Iris pigment epithelial cell (primary cell): ENCODE results near the gene P2RY6.
A peak's percentile ranks its signal among the peaks of the same experiment; 100 is the strongest.

Experiments
- DNase-seq: peaks from one replicate; pipeline ENCODE4 v3.0.0-alpha.2; 2011; ENCODE audit warnings: low read depth

P2RY6 gene

DNA sequence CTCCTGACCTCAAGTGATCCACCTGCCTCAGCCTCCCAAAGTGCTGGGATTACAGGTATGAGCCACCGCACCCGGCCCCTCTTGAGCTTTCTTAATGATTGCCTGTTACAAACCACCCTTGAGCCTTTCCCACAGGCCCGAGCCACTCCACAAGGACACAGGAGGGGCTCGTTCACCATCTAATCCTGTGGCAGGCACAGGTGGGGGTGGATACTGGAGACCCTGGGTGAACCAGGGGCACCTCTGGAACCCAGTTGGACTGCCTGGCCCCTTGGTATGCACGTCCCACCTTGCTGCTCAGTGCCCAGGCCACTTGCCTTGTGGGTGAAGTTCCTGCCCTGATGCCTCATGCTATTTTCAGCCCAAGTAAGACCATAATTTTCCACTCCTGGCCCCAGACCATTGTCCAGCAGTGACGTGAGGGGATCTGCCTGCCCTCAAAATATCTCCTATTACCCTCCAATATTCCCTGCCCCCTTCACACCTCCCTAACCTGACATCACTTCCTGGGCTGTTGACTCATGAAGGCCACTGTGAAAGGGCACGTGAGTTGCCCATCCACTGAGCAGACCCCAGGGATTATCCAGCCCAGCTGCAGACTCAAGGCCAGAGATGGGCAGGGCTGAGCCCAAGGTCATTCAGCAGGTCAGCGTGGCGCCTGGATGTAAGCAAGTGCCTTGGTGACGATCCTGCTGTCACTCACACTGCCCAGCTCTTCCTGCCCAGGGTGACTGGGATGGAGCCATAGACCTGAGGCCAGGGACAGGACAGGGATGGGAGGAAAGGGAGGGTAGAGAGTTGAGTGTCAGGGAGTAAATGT is 34.5 kb upstream of the P2RY6 start:
- peak; percentile 25 for DNase-seq

DNA sequence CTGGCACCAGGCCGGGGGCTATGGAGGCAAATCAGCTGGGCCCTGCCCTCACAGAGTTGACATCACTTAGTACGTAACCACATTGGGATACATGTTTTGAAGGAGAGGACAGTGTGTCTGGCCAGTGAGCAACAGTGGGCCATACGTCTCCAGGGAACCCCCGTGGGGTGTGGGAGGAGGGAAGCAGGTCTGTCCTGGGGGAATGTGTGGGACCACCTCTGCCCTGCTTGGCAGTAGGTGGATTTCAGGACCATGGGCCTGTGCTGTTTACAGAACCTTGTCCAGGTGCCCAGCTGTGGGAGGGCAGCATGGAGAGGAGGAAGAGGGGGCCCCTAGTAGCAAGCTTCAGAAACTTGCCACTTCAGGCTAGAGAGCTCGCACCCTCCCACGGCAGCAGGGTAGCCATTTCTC is 33.0 kb upstream of the P2RY6 start:
- no peak for DNase-seq

DNA sequence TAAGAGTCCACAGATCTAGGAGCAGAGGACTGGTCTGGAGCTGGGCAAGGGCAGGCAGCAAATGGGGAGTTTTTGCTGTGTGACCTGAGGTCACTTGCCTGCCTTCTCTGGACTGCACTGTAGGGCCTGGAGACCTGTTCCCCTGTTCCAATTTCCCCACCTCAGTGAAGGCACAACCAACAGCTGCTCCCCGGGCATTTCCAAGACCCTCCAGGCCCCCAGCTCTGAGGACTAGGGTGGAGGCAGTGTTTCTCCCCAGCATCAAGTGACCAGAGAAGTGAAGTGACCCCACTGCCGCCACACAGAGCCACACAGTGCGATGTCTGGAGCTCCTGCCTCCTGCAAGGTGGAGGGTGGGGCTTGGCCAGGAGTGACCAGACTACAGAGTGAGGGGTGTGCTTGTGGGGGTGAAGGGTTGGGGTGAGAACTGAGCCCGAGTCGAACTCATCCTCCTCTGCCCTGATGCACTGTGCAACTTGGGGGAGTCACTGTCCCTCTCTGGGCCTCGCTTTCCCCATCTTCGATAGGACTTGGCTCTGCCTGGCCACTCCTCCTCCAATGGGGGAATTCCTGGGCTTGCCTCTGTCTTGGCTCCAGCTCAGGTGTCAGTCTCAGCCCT is 32.5 kb upstream of the P2RY6 start:
- DNase-seq = no peak

DNA sequence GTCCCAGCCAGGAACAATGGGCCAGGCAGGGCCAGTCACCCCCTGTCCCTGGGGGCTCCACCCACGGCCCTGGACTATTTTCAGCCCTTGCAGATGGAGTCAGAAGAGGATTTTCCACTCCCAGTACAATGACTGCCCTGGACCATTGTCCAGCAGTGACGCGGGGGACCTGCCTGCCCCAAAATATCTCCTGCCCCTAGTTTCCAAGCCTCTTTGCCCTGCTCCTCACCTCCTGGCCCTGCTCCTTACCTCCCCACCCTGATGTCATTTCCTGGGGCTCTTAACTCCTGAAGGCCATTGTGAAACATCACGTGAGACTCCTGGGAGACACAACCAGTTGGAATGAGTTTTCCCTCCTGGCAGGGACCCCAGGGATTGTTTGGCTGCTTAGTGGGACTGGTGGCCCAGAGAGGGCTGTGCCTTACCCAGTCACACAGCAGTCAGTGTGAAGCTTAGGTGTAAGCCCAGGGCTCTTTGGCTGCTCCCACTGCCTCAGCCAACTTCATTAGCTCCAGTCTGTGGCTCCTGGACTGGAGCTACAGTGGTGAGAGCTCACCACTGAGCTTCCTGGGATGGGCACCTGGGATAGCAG is 31.9 kb upstream of the P2RY6 start:
- DNase-seq = peak; percentile 47

DNA sequence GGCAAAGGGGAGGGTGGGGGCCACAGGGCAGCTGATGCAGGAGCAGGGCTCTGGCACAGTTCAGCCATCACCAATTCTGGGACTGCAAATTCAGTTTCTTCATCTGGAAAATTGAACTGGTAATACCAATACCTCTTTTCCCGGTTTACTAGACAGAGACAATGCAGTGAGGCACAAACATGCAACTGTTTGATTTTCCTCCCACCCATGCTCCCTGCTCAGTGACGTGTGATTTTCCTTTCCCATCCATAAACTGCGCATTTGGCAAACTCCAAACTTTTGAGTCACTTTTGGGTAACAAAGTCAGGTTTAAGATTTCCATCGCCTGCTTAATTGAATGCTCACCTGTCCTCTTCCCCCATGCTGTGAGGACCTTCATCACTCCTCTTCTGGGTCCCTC is 30.8 kb upstream of the P2RY6 start:
- DNase-seq = no peak

DNA sequence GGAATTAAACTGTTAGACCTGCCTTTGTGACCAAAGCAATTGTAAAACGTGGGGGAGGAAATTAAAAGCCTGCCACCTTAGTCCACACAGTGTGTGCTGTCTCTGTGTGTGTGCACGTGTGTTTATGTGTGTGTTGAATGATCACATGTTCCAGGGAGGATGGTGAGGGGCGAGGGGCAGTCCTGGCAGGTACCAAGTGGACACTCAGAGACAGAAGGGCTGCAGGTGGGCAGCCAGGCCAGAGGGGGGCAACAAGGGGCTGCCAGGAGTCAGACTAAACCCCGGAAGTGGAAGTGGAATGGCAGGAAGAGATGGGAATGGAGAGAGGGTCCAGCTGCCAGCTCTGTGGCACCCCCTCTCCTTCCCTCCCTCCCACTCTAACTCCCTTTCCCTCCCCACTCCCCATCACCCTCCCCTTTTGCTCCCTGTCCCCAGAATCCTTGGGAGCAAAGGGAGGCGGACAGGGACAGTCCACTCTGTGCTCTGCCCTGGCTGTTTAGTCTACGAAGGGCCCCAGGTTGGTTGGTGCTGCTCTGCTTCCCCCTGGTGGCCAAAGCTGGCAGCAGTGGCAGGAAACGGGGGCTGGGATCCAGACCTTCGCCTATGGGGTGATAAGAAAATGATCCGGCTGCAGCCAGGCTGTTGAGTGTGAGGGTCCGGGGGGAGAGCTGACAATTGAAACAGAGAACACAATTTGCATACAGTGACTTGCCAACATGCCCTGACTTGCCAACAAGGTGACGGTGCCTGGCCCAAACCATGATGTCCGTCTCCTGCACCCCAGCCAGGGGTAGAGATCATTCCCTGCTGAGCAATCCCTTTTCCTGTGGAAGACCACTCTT is 29.7 kb upstream of the P2RY6 start:
- peak; percentile 64 for DNase-seq

DNA sequence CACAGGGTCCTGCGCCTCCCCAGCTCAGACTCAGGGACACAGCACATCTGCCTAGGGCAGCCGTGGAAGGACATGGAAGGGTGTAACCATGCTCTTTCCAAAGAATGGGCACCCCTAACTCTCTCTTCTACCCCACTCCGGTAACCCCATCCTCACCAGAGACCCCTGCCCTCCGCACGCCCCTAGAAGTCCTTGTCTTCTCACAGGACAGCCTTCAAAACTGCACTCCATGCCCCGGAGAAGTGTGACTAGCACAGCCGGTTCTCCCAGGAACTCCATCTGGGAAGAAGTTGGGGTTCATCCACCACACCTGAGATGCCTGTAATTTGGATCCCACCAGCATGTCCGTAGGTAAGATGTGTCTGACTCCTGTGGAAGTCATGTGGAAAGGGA is 29.0 kb upstream of the P2RY6 start:
- no peak for DNase-seq

DNA sequence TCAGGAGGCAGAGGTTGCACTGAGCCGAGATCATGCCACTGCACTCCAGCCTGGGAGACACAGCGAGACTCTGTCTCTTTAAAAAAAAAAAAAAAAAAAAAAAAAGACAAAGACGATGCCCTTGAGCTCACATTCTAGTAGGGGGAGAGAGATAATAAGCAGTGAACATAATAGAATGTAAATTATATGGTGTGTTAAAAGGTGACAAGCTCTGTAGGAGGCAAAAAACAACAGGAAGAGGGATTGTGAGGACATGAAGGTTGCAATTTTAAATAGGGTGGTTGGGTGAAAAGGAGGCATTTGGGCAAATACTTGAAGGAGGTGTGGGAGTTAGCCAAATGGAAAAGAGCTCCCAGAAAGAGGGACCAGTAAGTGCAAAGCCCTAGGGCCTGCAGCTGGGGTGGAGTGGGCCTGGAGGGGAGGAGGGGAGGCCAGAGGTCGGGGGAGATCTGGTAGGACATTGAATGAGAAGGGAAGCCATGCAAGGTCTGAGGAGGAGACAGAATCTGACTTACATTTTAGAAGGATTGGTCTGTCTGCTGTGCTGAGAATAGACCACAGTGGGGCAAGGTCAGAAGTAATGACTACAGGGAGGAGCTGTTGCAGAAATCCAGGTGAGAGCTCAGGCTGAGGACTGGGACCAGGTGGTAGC is 27.4 kb upstream of the P2RY6 start:
- DNase-seq = no peak

DNA sequence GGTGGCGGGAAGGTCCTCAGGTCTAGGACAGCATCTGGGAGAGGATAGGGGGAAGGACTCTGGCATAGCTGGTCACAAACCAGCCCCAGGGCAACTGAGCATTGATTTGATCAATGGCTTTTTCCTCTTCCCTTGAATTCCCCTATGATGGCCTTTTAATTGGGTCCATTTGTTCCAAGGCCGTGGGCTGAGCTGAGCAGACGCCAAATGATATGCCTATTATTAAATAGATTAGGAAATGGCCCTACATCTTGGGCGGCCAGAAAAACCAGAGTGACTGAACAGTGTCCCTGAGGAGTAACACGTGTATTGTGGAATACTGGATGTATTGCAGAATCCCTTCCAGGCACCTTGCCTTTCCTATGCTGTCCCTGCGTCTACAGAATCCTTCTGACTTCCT is 26.7 kb upstream of the P2RY6 start:
- DNase-seq = no peak

DNA sequence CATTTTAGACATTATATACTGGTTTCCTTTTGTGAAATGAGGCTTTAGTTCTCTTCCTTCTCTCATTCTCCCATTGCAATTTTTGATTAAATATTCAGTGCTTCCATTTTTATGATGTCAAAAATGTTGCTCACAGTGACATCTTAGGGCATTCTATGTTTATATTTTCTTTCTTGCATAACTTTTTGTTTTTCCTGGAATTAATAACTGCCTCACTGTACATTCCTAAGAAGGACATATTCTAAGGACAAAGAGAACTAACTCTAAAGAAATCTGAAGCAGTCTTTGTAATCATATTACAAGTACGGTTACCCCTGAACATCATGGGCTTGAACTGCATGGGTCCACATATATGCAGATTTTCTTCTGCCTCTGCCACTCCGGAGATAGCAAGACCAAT is 25.8 kb upstream of the P2RY6 start:
- peak; percentile 26 for DNase-seq

DNA sequence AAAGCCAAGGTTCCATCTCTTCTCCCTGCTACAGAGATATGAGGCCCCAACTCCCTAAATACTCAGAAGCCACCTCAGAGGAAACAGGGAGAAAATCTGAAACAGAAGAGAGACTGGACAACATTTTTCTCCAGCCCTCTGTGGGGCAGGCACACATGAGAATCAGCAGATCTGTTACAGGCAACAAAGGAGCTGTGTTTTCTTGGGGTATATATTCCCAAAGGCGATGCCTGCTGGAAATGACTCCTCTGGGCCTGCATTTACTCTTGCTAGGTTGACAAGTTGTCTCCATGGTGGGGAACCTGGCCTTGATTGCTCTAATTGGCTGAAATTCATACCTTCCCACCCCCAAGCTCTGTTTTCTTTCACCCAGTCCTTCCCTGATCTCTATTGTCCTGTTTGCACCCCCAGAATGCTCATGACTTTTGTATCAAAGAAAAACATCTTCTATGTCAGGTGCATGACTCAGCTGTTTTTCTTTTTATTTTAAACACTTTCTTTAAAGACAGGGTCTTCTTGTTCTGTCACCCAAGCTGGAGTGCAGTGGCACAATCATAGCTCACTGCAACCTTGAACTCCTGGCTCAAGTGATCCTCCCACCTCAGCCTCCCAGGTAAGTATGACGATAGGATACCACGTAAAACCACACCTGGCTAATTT is 23.5 kb upstream of the P2RY6 start:
- no peak for DNase-seq

DNA sequence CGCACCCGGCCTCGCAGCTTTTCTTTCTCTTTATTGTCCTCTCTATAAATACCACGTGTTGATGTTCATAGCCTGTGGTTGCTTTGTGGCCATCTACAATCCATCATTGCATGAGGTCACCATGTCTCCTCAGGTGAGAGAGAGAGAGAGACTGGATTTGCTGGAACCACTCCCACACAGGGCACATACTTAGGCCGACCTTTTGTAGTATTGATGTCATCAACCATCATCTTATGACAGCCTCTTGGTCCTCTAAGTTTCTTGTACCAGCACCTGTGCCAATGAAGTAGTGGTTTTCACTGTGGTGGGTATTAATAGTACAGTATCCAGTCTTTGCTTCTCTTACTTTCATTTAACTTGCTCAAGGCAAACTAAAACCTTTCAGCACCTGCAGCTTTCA is 22.8 kb upstream of the P2RY6 start:
- DNase-seq = peak; percentile 23

DNA sequence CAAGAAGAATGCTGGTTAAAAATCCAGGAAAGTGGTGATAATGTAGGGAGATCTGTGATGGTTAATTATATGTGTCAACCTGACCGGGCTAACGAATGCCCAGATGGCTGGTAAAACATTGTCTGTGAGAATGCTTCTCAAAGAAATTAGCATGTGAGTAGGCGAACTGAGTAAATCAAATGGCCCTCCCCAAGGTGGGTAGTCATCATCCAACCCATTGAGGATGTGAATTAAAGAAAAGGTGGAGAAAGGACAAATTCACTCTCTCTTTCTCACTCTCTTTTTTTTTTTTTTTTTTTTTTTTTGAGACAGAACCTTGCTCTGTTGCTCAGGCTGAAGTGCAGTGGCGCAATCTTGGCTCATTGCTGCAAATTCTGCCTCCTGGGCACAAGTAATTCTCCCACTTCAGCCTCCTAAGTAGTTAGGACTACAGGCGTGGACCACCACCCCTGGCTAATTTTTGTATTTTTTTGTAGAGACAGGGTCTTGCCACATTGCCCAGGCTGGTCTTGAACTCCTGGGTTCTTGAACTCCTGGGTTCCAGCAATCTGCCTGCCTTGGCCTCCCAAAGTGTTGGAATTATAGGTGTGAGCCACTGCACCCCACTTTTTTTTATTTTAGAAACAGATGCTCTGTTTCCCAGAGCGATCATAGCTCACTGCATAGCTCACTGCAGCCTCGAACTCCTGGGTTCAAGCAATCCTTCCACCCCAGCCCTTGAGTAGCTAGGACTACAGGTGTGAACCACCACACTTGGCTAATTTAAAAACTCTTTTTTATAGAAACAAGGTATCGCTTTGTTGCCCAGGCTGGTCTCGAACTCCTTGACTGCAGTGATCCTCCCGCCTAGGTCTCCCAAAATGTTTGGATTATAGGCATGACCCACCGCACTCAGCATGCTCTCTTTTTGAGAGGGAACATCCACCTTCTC is 22.0 kb upstream of the P2RY6 start:
- no peak for DNase-seq

DNA sequence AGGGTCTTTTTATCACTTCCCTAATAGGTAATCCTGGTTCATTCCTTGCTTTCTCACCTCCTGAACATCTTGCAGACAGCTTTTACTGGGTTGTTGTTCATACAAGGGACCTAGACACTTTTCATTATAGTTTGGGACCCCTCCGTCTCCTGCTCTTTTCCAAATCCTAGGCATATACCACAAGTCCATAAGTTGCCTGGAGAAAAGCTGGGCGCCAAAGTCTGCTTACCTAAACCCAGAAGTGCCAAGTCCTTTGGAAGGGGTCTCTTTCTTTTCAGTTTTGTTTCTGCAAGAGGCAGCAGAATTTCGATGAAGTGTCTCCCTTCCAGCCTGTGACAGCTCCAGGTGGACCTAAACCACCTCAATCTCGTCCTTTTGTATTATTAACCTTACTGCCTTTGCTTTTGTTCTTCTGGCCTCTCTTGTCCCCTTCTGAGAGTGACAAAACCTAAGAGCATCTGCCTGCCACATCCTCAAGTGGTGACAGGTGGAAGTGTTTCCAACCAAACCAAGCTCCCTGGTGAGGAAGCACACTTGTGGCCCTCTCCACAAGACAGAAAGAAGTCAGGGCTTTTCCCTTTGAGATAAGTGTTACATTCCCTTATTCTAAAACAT is 19.5 kb upstream of the P2RY6 start:
- no peak for DNase-seq

DNA sequence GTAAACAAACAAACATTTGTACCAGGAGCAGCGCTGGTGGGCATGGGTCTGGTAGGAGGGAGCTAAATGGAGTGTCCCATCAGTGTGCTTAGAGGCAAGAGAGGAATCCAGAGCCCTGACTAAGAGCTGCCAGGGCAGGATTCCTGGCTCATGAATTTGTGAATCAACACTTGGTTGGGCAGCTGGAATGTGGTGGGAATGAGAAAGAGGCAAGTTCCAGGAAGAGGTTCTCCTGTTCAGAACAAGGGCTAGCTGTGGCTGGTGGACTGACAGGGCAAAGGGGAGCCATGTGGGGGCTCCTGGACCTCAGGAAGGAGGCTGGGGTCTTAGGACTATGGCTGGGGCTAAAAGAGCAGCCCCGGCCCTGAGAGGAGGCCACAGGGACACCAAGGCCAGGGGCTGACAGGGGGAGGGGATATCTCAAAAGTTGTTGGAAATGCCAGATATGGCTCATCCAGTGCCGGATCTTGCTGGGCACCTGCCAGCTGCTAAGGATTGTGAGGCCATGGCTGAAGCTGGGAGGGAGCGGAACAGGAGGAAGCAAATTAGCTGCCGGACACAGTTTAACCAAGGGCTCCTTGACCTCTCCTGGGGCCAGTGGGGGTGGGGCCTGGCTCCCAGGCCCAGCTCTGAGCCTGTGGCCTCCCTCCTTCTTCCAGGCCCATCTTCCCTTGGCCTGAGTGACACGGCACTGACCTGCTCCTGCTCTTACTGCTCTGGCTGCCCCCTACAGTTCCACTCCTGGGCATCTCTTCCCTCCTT is 14.6 kb upstream of the P2RY6 start:
- DNase-seq = peak; percentile 87

DNA sequence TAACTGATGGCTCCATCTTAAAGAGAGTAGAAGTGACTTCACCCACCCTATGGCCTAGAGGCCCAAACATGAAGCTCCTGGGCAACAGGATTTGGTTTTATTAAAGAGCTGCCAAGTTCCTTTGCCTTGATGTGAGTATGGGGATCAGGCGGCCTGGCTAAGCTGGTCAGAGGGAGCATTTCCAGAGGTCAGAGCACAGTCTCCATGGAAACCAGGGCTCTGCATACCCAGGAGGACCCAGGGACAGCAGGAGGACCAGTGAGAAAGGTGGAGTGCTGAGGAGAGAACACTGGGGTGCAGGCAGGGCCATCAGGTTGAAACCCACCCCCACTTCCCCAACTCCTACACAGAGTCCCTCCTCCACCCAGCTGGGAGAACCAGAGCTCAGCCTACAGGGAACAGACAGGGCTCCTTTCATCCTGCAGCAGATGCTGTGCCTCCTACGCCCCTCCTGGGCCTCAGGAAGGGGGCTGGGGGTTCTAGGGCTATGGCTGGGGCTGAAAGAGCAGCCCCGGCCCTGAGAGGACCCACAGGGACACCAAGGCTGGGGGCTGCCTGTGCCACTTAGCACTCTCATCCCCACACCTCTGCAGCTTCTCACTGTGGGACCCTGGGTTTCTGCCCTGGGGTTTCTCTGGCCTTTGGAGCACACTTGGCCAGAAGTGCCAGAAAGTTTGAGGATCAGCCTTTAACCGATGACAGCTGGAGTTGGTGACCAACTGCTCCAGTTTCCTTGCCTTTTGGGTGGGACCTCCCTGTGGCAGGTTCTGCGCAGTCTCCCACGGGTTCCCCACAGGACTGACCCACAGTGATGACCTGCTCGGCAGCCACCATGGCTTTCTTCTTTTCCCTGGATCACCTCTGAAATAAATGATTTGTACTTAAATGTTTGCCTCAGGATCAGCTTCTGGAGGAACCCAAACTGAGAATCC is 13.8 kb upstream of the P2RY6 start:
- no peak for DNase-seq

DNA sequence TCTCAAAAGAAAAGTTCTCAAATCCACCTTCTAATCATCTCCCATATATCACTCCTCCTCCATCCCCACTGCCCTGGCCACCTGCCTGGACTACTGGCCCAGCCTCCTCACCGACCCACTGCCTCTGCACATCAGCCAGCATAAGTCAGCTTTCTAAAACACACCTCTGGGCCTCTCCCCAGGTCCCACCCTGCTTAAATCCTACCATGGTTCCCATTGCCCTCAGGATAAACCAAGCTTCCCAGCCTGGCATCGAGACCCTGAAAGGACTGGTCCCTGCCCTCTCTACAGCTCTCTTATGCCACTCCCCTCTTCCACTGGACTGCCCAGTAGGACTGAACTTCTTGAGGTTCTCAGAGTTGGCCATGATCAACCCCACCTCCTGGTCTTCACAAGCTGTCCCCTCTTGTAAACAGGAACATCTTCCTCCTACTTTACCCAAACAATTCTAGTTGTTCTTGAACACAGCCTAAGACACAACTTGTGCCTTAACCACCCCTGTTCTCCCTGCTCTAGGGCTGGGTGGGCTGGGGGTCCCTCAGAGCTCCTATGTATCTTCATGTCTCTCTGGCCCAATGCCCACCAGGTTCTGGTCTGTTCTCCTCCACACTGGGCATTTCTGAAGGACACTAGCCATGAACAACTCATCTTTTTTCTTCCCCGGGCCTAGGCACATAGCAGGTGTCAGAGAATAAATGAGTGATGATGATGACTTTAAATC is 12.6 kb upstream of the P2RY6 start:
- DNase-seq = no peak

DNA sequence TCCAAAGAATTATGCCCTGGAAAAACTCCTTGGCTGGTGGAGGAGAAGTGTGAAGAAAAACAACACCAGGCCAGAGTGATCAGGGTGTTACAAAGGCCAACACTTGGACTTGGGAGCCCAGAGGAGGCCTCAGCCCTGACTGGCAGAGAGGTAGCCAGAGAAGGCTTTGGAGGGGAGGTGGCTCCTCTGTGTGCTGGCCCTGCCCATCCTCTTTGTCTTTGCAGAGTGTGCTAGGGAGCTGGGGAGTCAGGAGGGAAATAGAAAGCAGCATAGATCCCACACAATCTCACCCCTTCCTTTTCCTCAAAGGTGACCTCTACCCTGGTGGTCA is 12.0 kb upstream of the P2RY6 start:
- no peak for DNase-seq
